K562 treated with DMSO at 1 percent for 4 hours (cell line): ENCODE data around the gene KIF3C. TPM values are rescaled to one million over a fixed set of nuclear protein-coding genes. Genes with fewer than 3 reads are reported as not detected.

Experiments
- total RNA-seq: library from RNA; unstranded; fragments of 300-600 nt; gene quantifications from 2 replicates; pipeline ENCODE4 v1.2.3, GENCODE V29; 2022; ENCODE audit not compliant: insufficient read depth

The KIF3C gene
- 6.8 and 6.9 TPM in 2 replicates for total RNA-seq

DNA sequence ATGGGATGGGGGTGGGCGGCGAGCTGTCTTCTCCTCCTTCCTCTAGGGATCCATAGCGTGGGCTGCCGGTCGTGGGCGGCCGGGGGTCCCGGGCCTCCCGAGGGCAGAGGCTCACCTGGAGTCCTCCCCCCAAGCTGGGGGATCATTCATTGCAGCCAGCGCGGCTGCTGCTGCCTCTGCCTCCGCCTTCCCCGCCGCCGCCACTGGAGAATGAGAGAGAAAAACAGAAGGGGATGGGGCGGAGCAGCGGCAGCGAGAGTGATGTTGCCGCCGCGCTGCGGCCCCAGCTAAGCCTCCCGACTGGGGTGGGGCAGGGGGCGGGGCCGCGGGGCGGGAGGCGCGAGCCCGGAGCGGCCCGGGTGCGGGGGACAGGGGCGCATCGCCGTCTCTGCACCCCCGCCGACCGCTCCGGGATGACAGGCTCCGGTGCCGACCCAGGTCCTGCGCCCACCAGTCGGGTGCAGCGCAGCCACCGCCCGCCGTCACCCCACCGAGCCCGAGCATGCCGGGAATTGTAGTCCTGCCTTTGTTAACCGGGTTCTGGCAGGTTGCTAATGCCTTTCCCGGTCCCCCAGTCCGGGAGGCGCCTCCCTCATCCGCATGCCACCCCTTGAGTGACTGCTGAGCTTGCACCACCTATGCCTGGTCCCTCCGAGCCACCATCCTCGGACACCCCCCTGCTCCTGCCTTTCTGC is at the start of gene KIF3C:
Gene KIF3C (minus strand): TSS at position 225 of the 695 bp plus-strand sequence. CDS start 580 bp downstream, outside the sequence.

DNA sequence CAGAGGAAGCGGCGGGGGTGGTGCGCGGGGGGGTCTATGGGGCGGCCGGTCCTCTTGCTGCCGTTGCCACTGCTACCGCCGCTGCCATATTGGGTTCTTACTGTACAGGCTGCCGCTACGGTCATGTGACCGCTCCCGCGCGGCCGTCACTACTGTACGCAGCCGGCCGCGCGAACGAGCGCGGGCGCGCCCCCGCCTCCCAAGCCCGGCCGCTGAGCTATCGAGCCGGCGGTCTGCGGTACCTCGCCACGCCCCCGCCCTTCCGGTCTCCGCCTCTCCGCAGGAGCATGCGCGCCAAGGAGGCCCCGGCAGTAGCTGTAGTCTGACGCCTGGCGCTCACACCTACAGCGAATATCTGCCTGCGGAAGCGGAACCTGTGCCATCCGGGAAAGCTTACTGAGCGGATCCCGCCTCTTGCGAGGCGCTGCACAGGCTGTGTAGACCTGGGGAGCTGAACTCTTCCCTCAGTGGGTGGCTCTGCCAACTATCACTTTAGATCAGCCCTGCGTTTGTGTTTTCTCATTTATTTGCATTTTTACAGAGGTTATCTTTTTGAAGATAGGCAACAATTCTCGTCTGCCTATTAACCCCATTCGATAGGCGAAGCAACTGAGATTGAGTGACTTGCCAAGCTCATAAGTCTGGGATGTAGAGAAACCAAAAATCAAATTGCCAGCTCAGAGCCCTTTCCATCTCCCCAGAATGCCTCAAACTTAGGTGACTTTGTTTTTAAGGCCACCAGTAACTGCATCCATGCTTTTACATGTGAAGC is 103.8 kb downstream of the KIF3C start, which contains the start of gene ASXL2:
Gene ASXL2 (minus strand): TSS at position 127 of the 772 bp plus-strand sequence. CDS start 265 bp downstream, outside the sequence.

Other genes with a start within 250 kb of the KIF3C start
- gene ASXL2, start 104.0 kb downstream of the KIF3C start, total RNA-seq = 8.1 and 10.1 TPM in 2 replicates
- 90.0 and 109 TPM in 2 replicates for gene RAB10, start 51.6 kb upstream of the KIF3C start, total RNA-seq
- 9.5 and 22.1 TPM in 2 replicates for gene GAREM2, start 190.6 kb upstream of the KIF3C start, total RNA-seq